GM19043 (cell line): ENCODE data around the gene JPH2.

Experiments used
- ATAC-seq: cut with Tn5 transposase; IDR thresholded peaks from one replicate; pipeline ENCODE4 v1.9.1; 2021; ENCODE audit warnings: low read depth; ENCODE audit not compliant: unreplicated experiment

The JPH2 gene

DNA sequence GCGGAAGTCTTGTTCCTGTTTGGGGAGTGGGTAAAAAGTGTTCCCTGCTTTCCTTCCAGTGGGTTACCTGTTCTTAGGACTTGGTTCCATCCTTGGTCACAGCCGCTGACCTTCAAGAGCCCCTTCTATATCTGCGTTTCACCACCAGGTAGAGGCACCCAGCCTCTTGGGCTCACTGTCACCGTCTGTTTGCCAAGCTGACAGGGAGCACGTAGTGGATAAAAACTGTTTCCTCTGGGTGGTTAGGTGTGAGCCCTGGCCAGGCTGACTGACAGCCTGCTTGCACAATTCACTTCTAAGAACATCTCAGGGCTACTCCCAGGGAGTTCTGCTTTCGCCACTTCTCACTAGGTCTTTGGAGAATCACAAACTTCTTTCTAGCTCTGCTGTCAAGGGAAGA is 1.8 kb upstream of the JPH2 start:
- no peak for ATAC-seq

DNA sequence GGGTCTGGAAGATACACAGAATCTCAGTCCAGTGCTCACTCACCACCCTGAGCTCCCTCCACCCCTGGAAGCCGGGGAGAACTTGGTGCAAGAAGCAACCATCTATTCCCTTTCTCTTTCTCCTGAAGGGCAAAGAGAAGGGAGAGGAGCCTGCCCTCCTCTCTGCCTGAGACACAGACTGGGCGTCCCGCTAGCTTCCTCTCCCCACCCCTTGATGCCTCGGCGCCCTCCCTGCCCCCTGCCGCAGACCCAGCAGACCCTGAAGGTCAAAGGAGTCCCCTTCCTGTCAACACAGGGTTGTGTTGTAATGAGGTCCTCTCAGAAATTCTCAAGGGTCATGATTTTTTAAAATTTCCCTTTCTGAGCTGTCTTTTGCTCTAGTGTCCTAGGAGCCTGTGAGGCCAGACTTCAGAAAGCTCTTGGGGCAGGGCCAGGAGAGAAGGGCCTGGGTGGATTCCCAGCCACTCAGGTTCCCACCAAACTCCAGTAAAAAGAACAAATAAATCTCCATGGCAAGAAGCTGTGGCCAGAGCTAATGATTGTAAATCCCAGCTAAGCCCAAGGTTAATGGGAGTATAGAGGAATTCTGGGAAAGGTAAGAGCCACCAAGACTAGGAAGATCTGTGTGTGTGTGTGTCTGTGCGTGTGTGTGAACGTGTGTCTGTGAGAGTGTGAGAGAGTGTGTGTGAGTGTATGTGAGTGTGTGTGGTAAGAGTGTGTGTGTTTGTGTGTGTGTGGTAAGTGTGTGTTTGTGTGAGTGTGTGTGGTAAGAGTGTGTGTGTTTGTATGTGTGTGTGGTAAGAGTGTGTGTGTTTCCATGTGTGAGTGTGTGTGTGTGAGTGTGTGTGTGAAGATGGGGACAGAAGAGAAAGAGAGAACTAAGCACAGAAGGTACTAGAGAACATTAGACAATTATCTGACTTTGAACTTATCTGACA is 1.1 kb upstream of the JPH2 start:
- no peak for ATAC-seq

DNA sequence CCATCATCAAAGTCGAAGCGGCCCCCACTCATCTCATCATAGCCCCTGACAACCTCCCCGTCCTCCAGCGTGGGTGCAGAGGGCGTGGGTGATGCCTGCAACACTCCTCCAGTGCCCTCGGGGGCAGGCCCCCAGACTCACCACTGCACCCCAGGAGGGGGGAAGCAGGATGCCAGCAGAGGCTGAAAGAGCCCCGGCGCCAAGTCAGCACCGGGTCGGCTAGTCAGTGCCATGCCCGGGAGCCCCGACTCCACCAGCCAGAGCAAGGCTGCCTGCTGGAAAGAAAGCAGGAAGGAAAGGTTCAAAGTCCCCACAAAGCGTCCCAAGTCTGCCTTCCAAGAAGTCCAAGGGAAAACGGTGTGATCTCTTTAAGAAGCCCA is 324 bp downstream of the JPH2 start:
- no peak for ATAC-seq

DNA sequence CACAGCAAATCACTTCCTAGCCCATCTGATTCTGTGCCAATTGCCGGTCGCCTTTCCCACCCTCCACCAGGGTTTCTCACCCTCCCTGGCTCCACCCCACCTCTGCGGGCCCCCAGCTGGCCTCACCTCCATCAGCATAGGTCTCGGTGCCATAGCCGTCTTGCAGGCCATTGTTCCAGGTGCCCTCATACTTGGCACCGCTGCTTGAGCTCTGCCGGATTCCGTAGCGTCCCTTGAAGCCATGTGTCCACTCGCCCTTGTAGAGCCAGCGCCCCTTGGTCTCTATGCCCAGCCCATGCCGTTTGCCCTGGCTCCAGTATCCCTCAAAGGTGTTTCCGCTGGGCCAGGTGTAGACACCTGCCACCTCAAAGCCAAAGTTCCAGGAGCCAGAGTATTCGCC is 787 bp downstream of the JPH2 start:
- no peak for ATAC-seq

DNA sequence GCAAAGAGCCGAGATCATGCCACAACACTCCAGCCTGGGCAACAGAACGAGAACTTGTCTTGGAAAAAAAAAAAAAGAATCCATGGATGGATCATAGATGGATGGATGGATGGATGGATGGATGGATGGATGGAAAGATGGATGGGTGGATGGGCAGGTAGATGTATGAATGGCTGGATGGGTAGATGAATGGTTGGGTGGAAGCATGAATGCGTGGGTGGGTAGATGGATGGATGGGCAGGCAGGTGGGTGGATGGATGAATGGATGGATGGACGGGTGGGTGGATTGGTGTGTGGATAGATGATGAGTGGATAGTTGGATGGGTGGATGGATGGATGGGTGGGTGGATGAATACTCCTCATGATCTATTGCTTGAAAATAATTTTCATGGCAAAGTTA is 1.4 kb downstream of the JPH2 start:
- ATAC-seq: no peak

DNA sequence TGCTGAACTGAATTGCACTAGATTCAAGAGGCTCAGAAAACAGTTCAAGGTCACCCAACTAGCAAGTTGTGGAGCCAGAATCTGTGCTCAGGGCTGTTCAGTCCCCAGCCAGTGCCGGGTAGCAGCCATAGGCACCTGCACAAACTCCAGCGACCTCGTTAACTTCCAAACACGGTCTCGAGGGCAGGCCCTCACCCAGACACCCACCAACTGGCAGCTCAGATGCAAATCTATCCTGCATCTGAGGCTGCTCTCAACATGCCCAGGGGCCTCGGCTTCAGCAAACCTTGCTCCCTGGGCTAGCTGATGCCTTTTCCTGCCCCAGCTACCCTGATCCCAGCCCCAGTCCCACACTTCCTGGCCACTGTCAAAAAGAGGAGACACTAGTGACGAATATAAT is 3.7 kb downstream of the JPH2 start:
- no peak for ATAC-seq

DNA sequence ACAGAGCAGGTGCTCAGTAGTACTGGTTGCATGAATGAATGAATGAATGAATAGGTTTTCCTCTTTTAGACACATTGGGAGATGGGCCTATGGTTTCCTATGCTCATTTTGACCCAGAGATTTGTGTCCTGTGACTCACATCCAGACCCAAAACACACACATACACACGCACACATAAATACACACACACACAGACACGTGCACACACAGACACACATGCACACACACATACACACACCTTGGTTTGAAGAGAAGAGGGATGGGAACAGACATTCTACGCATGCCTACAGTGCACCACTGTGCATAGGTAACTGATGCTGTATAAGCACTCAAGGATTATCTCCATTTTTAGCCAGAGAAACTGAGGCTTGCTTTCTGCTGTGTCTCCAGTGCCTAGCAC is 4.1 kb downstream of the JPH2 start:
- ATAC-seq: no peak

DNA sequence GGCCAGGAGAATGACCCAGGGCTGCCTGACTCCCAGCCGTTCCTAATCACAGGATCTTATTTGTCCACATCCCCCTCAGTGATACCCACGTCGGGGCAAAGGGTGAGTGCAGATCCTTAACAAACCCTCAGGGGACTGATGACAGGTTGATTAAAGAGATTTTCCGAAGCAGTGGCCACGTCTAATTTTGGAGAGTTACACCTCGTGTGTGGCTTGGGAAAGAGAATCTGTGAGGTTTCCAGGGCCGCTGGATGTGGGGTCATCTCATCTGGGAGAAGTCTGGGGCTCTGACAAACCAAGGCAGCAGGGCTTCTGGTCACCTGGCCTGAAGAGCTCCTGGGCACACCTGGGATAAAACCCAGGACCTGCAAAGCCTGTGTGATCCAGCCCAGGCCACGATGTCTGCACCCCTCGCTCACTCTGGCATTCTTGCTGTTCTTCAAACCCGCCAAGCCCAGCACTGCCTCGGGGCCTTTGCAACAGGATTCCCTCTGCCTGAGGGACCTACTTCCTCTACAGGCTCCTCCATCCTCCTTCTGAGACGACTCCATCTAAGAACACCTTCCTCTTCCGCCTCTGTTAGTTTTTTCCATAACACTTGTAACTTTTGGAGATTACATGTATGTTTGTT is 4.7 kb downstream of the JPH2 start:
- no peak for ATAC-seq

DNA sequence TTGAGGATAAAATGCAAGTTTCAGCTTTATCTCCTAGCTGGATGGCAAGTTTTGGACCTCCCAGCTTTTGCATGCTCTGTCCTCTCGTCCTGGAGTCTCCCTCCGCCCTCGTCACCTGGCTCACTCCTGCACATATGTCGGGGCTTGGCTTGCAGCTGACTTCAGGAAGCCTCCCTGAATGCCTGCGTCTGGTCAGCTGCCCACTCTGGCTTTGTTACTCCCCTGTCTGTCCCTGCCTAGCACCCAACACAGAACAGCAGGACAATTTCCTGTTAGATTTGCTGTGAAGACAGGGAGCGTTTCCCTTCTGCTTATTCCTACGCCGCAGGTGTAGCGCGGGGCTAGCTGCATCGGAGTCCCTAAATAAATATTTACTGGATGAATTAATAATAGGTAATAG is 5.4 kb downstream of the JPH2 start:
- no peak for ATAC-seq

DNA sequence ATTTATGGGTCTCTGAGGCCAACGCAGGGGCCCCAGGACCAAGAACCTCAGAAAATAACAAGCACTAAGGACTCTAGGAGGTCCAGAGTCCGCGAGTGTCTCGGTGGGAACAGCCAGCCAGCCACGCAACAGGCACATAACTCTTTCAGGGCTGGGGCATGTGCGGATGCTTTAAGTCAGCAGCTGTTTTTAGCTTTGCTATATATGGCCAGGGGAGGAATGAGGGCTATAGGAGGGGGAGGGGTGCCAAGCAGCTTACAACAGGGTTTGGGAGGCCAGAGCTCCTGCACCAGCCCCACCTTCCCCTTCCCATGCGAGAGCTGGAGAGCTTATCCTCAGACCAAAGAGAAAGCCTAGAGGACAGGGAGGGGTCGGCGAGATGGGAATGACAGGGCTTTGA is 6.2 kb downstream of the JPH2 start:
- no peak for ATAC-seq

DNA sequence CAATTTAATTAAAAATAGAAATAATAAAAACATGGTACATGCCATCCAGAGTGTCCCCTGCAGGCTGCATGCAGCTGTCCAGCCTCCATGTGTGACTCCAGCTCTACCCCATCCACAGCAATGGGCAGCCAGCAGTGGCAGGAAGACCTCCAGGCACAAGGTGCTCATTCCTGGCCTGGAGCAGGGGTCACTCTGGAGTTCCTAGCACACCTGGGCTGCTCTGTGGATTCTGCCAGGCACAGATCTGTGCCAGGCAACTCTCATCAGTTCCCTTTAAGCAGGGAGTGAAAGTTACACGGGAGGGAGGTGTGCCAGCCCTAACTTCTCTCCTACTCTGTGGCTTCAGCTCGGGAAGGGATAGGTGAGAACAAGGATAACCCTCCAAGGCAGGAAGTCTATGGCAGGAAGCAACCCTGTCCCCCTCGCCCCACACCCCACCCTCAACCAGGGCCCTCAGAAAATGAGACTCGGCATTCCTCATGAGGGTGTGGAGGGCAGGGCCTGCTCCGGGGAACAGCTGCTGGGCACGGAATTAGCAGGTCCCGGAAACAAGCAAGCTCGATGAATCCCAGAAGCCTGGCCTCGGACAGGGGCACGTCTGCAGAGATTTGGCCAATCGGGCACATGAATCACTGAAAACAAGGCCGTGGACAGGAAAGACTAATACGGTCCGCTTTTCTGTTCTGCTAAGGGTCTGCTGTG is 10.0 kb downstream of the JPH2 start:
- no peak for ATAC-seq

DNA sequence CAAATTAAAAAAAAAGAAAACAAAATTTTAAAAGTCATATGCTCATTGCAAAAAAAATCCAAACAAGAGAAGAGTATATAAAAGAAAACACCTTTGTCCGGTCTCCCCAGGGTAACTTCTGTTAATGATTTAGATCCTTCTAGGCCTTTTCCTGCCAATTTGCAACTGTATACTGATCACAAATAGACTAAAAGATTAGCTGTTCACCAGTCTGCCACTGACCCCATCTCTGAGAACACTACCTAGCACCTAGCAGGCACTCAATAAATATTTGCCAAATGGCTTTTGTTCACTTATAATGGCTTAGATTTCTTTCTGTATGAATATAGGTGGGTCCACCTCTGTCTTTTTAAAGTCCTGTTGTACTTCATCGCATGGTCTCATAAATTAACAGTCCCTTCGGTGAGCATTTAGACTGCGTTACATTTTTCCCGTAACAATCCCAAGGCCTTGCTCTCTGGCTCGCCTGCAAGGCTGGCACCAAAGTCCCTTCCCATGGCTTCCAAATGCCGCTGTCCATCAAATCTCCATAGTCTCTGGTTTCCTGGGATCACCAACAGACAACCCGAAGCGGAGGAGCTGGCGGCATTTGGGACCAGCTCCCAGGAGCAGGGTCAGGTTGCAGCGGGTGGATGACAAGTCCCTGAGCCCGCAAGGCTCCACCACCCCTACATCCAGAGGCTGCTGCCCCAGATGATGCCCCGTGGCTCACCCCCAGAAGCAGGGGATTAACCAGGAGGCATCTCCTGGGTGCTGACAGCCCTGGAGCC is 11.8 kb downstream of the JPH2 start:
- no peak for ATAC-seq

DNA sequence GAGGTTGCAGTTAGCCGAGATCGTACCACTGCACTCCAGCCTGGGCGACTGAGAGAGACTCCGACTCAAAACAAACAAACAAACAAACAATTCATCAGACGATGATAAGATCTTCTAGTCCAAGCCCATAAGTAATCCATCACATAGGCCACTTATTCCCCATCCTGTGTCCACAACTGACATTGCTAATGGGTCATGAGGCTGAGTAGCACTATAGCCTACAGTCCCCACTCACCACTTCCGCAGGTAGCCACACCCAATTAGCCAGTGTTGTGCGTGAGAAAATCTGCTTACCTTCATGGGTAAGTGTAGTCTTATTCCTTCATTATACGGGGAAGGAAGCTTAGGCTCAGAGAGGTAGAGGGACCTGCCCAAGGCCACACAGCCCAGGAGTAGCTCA is 13.1 kb downstream of the JPH2 start:
- ATAC-seq: no peak

DNA sequence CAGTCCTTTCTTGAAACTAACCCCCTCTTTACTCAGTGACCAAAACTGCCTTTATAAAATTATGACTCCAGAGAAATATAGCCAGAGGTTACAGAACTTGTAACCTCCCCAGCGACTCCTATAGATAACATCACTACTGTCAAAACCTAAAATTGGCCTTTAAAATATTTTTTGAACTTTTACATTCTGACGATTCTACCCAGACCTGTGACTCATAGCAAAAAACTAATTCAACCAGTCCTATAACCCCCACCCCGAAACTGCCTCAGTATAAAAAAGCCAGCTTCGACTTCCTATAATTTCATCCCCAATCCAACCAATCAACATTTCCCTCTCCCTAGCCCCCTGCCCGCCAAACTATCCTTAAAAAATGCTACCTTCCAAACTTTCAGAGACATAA is 13.9 kb downstream of the JPH2 start:
- ATAC-seq: no peak

DNA sequence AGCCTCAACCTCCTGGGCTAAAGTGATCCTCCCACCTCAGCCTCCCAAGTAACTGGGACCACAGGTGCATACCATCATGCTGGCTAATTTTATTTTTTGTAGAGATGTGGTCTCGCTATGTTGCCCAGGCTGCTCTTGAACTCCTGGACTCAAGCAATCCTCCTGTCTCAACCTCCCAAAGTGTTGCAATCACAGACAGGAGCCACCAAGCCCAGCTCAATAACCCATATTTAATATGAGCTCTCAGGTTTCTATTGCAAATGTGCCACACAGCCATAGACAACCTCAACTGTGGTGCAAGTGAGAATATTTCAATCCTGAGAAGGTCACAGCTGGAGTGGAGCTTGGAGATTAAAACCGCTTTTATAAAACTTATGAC is 14.4 kb downstream of the JPH2 start:
- no peak for ATAC-seq

DNA sequence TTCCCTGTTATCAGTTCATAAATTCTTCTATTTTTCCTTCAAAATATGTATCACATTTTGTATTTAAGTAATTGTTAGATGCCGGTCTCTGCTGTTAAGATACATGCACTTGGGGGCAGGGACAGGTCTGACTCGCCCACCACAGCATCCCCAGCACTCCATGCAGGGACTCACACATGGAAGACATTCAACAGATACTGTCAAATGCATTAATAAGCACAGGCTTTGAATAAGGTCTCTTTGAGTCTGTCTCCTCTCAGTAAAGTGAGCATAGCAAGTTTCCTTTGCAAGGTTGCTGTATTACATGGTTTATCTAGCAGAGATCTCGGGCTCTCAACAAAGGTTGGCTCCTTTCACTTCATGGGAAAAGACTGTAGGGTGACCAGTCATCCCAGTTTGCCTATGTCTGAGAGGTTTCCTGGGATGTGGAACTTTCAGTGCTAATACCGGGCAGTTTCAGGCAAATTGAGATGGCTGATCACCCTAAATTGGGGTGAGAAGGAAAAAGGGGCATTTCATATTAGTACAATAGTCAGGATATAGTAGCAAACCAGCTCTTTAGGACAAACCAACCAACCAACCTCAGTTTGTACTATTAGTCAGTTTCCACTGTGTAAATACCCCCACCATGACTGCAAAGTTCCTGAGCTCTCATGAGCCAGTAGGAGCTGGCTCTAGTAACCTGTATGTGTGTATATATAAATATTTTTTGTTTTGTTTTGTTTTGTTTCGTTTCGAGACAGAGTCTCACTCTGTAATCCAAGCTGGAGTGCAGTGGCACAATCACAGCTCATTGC is 15.0 kb downstream of the JPH2 start:
- no peak for ATAC-seq

DNA sequence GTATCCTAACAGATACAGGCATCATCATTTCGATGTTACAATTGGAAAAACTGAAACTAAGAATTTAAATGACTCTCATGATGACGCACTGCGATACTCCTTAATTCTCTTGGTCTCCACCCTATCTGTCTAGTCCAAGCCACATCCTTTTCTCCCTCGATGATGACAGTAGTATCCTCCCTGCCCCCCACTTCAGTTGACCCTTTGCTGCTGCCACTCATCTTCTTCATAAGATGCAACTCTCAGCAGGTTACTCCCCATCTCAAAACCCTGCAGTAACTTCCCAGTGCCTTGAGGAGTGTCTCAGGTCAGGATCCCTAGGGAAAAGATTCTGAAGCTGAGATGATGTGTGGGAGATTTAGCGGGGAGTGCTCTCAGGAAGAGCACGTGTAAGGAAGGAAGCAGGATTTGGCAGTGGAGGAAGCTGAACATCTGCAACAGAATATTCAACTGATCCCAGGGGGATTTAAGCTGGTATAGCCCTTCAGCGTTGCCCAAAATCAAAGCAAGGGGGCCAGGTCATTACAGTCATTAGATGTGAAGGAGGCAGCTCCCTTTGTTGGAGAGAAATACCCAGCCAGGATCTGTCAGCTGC is 16.1 kb downstream of the JPH2 start:
- ATAC-seq: no peak

DNA sequence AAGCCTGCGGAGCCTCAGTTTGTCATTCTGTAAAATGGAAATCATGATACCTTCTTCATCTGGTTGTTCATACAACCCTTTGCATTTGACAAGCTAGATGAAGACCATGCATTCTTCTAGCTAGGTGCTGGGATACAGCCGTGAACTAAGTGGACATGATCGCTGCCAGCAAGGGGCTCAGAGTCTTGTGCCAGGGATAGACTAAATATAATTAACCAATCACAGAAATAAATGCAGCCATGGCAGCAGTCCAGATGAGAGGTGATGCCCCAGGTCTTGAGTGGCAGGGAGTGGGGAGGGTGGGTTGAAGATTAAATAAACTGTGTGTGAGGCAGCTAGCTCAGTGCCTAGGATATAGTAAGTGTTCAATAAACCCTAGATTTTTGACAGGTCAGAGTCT is 19.3 kb downstream of the JPH2 start:
- no peak for ATAC-seq

DNA sequence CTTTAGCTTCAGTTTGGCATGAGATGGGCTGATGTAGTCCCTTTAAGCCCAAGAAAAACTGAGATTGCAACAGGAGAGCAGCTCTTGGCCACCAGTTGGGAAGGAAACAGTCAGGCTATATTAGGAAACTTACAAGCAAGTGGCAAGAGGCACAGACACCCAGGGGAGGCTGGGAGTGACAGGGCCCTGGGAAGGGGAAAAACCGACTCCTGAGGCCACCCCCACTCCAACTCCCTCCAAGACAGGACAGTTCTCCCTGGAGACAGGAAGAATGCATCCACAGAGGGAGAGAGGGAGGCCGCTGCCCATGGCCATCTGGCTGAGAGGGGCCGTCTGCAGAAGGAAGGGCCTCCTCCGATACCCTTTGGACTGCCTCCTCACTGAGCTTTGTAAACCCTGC is 20.5 kb downstream of the JPH2 start:
- ATAC-seq: no peak

DNA sequence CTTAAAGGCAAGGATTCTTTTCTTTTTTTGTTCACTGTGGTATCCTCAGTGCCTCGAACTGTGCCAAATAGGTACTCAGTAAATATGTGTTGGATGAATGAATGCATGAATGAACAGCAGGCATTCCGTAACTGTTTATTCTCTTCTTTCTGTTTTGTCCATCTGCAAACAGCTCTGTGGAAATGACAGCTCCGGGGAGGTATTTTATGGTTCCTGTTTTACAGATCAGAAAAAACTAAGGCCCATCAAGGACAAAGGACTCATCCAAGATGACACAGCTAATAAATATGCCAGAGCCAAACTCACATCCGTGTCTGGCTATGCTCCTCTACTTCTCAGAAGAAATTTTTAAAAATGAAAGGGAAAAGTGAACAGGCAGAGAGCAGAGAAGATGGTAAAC is 21.0 kb downstream of the JPH2 start:
- no peak for ATAC-seq
